ENCODE results near the gene ABCC4.

Gene ABCC4

DNA sequence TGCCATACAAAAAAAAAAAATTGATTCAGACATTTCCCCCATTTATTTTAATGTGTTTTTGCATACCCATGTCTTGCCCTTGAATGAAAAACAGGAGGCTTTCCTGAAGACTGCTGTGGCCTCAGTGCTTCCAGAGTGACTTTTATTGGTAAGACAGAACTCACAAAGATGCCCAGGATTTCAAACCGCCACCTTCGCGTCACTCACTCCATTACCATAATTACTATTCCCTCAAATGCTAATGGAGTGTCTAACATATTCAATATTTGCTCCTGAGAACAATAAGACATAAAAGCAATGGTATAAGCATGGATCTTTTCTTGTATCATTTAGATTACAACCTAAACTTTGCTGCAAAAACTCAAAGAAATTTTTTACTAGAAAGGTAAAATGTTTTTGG is 306.7 kb downstream of the ABCC4 start:
- H3K9me3 ChIP-seq (ENCODE audit: insufficient read depth, low read length) = no peaks in the 10 kb centered on the region
- no peaks in the 10 kb centered on the region for H3K79me2 ChIP-seq (ENCODE audit: low read length)
- H3K36me3 ChIP-seq (replicated peaks; ENCODE audit: low read depth, low read length) = no peaks in the 10 kb centered on the region
- TF ChIP-seq, protein P1, sequence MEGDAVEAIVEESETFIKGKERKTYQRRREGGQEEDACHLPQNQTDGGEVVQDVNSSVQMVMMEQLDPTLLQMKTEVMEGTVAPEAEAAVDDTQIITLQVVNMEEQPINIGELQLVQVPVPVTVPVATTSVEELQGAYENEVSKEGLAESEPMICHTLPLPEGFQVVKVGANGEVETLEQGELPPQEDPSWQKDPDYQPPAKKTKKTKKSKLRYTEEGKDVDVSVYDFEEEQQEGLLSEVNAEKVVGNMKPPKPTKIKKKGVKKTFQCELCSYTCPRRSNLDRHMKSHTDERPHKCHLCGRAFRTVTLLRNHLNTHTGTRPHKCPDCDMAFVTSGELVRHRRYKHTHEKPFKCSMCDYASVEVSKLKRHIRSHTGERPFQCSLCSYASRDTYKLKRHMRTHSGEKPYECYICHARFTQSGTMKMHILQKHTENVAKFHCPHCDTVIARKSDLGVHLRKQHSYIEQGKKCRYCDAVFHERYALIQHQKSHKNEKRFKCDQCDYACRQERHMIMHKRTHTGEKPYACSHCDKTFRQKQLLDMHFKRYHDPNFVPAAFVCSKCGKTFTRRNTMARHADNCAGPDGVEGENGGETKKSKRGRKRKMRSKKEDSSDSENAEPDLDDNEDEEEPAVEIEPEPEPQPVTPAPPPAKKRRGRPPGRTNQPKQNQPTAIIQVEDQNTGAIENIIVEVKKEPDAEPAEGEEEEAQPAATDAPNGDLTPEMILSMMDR (IDR thresholded peaks at IDR 0.05; ENCODE audit: low read depth, low read length) = no peak
- no peak for TF ChIP-seq EZH2phosphoT487 (IDR thresholded peaks at IDR 0.05; ENCODE audit: low read depth)
- no peaks in the 10 kb centered on the region for H3K4me1 ChIP-seq (ENCODE audit: low read length)
- no peak overlapping the region for H3K4me3 ChIP-seq (ENCODE audit: low read length)
- peaks cover 26% of the 10 kb centered on the region for H3K27me3 ChIP-seq (ENCODE audit: low read depth, low read length)
- no peak overlapping the region for H3K9ac ChIP-seq (ENCODE audit: low read length)
- H3K27ac ChIP-seq (ENCODE audit: low read length) = no peak overlapping the region
- no peak overlapping the region for H2AFZ ChIP-seq (ENCODE audit: low read depth, low read length)
- H4K20me1 ChIP-seq (ENCODE audit: insufficient read depth, low read length) = no peaks in the 10 kb centered on the region
- H3K4me2 ChIP-seq (ENCODE audit: low read length) = no peak overlapping the region

DNA sequence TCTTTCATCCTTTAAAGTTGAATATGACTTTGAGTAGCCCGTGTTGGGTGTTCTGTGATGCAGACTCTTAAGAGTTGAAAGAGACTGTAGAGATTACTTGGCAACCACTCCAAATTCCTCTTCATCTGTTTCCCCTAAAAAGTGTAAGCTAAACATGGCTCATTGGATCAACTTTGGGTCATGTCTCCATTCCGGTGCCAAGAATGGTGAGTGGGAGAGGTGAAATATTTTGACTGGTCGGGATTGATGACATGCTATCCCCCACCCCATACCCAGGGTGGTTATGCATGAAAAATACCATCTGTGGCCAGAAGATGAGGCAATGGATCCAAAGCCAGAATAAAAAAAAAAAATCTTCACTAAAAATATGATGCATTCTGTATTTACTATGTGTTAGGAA is 307.6 kb downstream of the ABCC4 start:
- no peak overlapping the region for H3K4me3 ChIP-seq (ENCODE audit: low read length)
- peaks cover 26% of the 10 kb centered on the region for H3K27me3 ChIP-seq (ENCODE audit: low read depth, low read length)
- H3K4me1 ChIP-seq (ENCODE audit: low read length) = no peaks in the 10 kb centered on the region
- H3K27ac ChIP-seq (ENCODE audit: low read length) = no peak overlapping the region
- H2AFZ ChIP-seq (ENCODE audit: low read depth, low read length) = no peak overlapping the region
- no peaks in the 10 kb centered on the region for H4K20me1 ChIP-seq (ENCODE audit: insufficient read depth, low read length)
- H3K9ac ChIP-seq (ENCODE audit: low read length) = no peak overlapping the region
- no peaks in the 10 kb centered on the region for H3K9me3 ChIP-seq (ENCODE audit: insufficient read depth, low read length)
- no peaks in the 10 kb centered on the region for H3K79me2 ChIP-seq (ENCODE audit: low read length)
- no peak overlapping the region for H3K4me2 ChIP-seq (ENCODE audit: low read length)
- no peaks in the 10 kb centered on the region for H3K36me3 ChIP-seq (replicated peaks; ENCODE audit: low read depth, low read length)
- TF ChIP-seq, protein P1 (IDR thresholded peaks at IDR 0.05; ENCODE audit: low read depth, low read length) = no peak
- no peak for TF ChIP-seq EZH2phosphoT487 (IDR thresholded peaks at IDR 0.05; ENCODE audit: low read depth)

DNA sequence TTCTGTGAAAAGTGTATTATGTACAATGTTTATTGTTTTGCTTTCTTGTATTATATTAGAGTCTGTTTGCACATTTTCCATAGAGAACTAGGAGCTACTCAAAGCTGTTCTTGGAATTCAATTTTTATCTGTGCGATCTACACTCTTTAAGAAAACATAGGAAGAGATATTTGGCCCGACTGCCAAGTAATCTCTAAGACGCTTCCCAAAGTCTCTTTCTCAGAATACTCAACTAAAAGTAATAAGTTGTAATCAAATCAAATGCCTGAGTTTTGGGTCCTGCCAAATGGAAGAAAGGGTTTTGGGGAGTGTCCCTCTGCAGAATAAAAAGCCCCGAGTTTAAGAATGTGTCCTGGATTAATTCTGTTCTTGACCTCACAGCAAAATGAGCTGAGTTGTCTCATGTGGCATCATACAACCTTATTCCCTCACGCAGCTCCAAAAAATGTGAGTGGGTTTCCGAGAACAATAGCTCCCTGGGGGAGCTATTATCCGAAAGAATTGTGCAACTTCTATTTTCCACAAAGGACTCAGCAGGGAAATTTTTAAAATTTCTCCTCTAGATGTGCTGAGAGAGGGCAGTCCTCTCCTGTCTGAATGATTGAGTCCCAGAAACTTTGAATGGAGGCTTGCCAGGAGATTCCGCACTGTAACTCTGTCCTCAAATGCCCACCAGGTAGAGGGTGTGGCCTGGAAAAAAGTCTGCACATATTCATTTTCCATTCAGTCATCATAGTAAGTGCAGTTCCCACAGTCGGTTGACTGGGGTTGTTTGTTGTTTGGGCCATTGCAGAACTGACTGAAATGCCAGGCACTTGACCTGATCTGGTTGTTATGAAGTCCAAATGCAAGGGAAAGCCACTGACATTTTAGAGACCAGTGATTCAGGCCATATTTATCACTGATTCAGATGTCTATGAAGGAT is 309.0 kb downstream of the ABCC4 start:
- Histone ChIP-seq H3K4me1 (ENCODE audit: low read length) (no peaks in the 10 kb centered on the region), H3K4me3 (ENCODE audit: low read length) (no peak overlapping the region), H3K27me3 (ENCODE audit: low read depth, low read length) (peaks cover 26% of the 10 kb centered on the region), H3K36me3 (replicated peaks; ENCODE audit: low read depth, low read length) (no peaks in the 10 kb centered on the region), H3K9ac (ENCODE audit: low read length) (no peak overlapping the region), H3K27ac (ENCODE audit: low read length) (no peak overlapping the region), H3K4me2 (ENCODE audit: low read length) (no peak overlapping the region), H3K9me3 (ENCODE audit: insufficient read depth, low read length) (no peaks in the 10 kb centered on the region), H4K20me1 (ENCODE audit: insufficient read depth, low read length) (no peaks in the 10 kb centered on the region), H2AFZ (ENCODE audit: low read depth, low read length) (no peak overlapping the region), H3K79me2 (ENCODE audit: low read length) (no peaks in the 10 kb centered on the region)
- TF ChIP-seq, protein P1 (IDR thresholded peaks at IDR 0.05; ENCODE audit: low read depth, low read length) = no peak
- TF ChIP-seq EZH2phosphoT487 (IDR thresholded peaks at IDR 0.05; ENCODE audit: low read depth) = no peak

DNA sequence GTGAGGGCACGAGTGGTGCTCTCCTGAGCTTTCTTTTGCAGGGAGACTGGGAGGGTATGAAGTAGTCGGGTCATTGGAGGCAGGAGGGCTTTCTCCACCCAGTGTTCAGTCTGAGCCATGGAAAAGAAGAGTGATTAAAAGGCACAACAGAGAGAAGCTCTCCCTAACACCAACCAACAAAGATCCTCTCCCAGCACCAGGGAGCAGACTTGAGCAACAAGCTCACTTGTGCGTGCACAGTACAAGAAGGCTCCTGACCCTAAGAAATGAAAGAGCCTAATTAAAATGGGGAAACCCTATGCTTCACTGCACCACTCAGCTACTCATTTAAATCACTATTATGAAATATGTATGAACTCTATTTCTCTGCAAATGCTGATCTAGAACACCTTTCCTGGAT is 312.6 kb downstream of the ABCC4 start:
- Histone ChIP-seq H3K9ac (ENCODE audit: low read length) (no peak overlapping the region), H3K79me2 (ENCODE audit: low read length) (no peaks in the 10 kb centered on the region), H3K36me3 (replicated peaks; ENCODE audit: low read depth, low read length) (no peaks in the 10 kb centered on the region), H3K9me3 (ENCODE audit: insufficient read depth, low read length) (no peaks in the 10 kb centered on the region), H3K4me2 (ENCODE audit: low read length) (no peak overlapping the region), H4K20me1 (ENCODE audit: insufficient read depth, low read length) (no peaks in the 10 kb centered on the region), H3K27ac (ENCODE audit: low read length) (no peak overlapping the region), H3K27me3 (ENCODE audit: low read depth, low read length) (peaks cover 26% of the 10 kb centered on the region), H2AFZ (ENCODE audit: low read depth, low read length) (no peak overlapping the region), H3K4me1 (ENCODE audit: low read length) (no peaks in the 10 kb centered on the region), H3K4me3 (ENCODE audit: low read length) (no peak overlapping the region)
- TF ChIP-seq EZH2phosphoT487 (IDR thresholded peaks at IDR 0.05; ENCODE audit: low read depth) = no peak
- TF ChIP-seq, protein P1 (IDR thresholded peaks at IDR 0.05; ENCODE audit: low read depth, low read length) = no peak
